Measurements from ENCODE around the gene MILR1. TPM values are rescaled to one million over a fixed set of nuclear protein-coding genes. Genes with fewer than 3 reads are reported as not detected.
"Not testable (repeated sequence)": the region's sequence is repeated elsewhere in the genome, so short reads cannot be mapped to it uniquely, and the experiment has no call there.

The MILR1 gene
- total RNA-seq, 1 donor from 2014 or later = 19.6 TPM

- intact Hi-C loops (cut with DNase I) = loop anchor here (10.0 kb wide), 1 partner anchor 61 kb away; no protein-coding TSS in a partner anchor
Measured at GRCh38 chr17:64423881-64424280, 25.0 kb upstream of the MILR1 start.

GRCh38 chr17:64424324-64424849 is 24.5 kb upstream of the MILR1 start:
- ATAC-seq = no peak
- no peak for TF ChIP-seq CTCF (IDR thresholded peaks at IDR 0.05)
- intact Hi-C loops (cut with DNase I) = loop anchor here (10.0 kb wide), 1 partner anchor 60 kb away; no protein-coding TSS in a partner anchor

More at GRCh38 chr17:64423881-64424280, 25.0 kb upstream of the MILR1 start:
- no peak for ATAC-seq
- H3K36me3 ChIP-seq = no peaks in the 10 kb centered on the region
- H3K4me3 ChIP-seq = no peak overlapping the region
- peaks cover 8% of the 10 kb centered on the region for H3K4me1 ChIP-seq
- no peak for DNase-seq
- no peak overlapping the region for H3K27ac ChIP-seq
- H3K27me3 ChIP-seq (ENCODE audit: low read depth) = no peaks in the 10 kb centered on the region
- no peaks in the 10 kb centered on the region for H3K9me3 ChIP-seq
- no peak for TF ChIP-seq CTCF (IDR thresholded peaks at IDR 0.05)

GRCh38 chr17:64425191-64425590 is 23.7 kb upstream of the MILR1 start:
- Histone ChIP-seq H3K27me3 (ENCODE audit: low read depth) (no peaks in the 10 kb centered on the region), H3K9me3 (no peaks in the 10 kb centered on the region), H3K4me3 (no peak overlapping the region), H3K27ac (no peak overlapping the region), H3K36me3 (no peaks in the 10 kb centered on the region), H3K4me1 (peaks cover 5% of the 10 kb centered on the region)
- intact Hi-C loops (cut with DNase I) = loop anchor here (10.0 kb wide), 1 partner anchor 60 kb away; no protein-coding TSS in a partner anchor
- ATAC-seq (no peak), DNase-seq (no peak)
- no peak for TF ChIP-seq CTCF (IDR thresholded peaks at IDR 0.05)

More at GRCh38 chr17:64424324-64424849, 24.5 kb upstream of the MILR1 start:
- DNase-seq = no peak
- no peak overlapping the region for H3K4me3 ChIP-seq
- no peaks in the 10 kb centered on the region for H3K27me3 ChIP-seq (ENCODE audit: low read depth)
- no peaks in the 10 kb centered on the region for H3K9me3 ChIP-seq
- no peak overlapping the region for H3K27ac ChIP-seq
- H3K4me1 ChIP-seq = peaks cover 6% of the 10 kb centered on the region
- no peaks in the 10 kb centered on the region for H3K36me3 ChIP-seq

GRCh38 chr17:64426596-64426995 is 22.3 kb upstream of the MILR1 start:
- no peak overlapping the region for H3K4me3 ChIP-seq
- ATAC-seq = no peak
- no peak for TF ChIP-seq CTCF (IDR thresholded peaks at IDR 0.05)
- intact Hi-C loops (cut with DNase I) = loop anchor here (10.0 kb wide), 1 partner anchor 58 kb away; no protein-coding TSS in a partner anchor
- no peaks in the 10 kb centered on the region for H3K4me1 ChIP-seq
- no peaks in the 10 kb centered on the region for H3K27me3 ChIP-seq (ENCODE audit: low read depth)
- no peaks in the 10 kb centered on the region for H3K36me3 ChIP-seq
- no peaks in the 10 kb centered on the region for H3K9me3 ChIP-seq
- no peak overlapping the region for H3K27ac ChIP-seq
- DNase-seq = no peak

GRCh38 chr17:64428406-64428805 is 20.5 kb upstream of the MILR1 start:
- Histone ChIP-seq H3K27me3 (ENCODE audit: low read depth) (no peaks in the 10 kb centered on the region), H3K4me3 (no peak overlapping the region), H3K36me3 (no peaks in the 10 kb centered on the region), H3K4me1 (no peaks in the 10 kb centered on the region), H3K9me3 (no peaks in the 10 kb centered on the region), H3K27ac (no peak overlapping the region)
- DNase-seq (no peak), ATAC-seq (no peak)
- TF ChIP-seq CTCF (IDR thresholded peaks at IDR 0.05) = no peak
- intact Hi-C loops (cut with DNase I) = loop anchor here (10.0 kb wide), 1 partner anchor 56 kb away; no protein-coding TSS in a partner anchor

GRCh38 chr17:64430036-64430435 is 18.9 kb upstream of the MILR1 start:
- ATAC-seq; intact Hi-C loops (cut with DNase I); H3K4me3 ChIP-seq; H3K36me3 ChIP-seq; DNase-seq; H3K9me3 ChIP-seq; H3K27ac ChIP-seq; H3K4me1 ChIP-seq; H3K27me3 ChIP-seq (ENCODE audit: low read depth): not testable (repeated sequence)
